GM23338 (cell line): ENCODE data around the gene UHRF1. TPM values are rescaled to one million over a fixed set of nuclear protein-coding genes. Genes with fewer than 3 reads are reported as not detected.

Experiments used
- ATAC-seq: fragments of 200-7000 bp; cut with Tn5 transposase; 3 replicates; pipeline ENCODE4 v1.9.1; 2020
- DNase-seq: peaks from one replicate; pipeline ENCODE4 v3.0.0-alpha.2; 2015; ENCODE audit warnings: low spot score
- H2AFZ ChIP-seq: fragments of 200-600 bp; sonication (generic); 2 replicates; pipeline ENCODE4 v1.8.0; 2016; ENCODE audit warnings: antibody characterized with exemption, mild to moderate bottlenecking, moderate library complexity
- H3F3A ChIP-seq: fragments of 200-600 bp; sonication (generic); replicated peaks from 2 replicates; pipeline ENCODE4 v1.8.0; 2017; ENCODE audit warnings: antibody characterized with exemption, mixed run types, low read depth
- H3K27ac ChIP-seq: fragments of 200-600 bp; sonication (generic); 2 replicates; pipeline ENCODE4 v1.6.1; 2016; ENCODE audit warnings: low read depth
- H3K27me3 ChIP-seq: fragments of 200-600 bp; sonication (generic); 2 replicates; pipeline ENCODE4 v1.8.0; 2016; ENCODE audit warnings: mild to moderate bottlenecking, mixed run types, moderate library complexity; ENCODE audit not compliant: insufficient read depth
- H3K36me3 ChIP-seq: fragments of 200-600 bp; sonication (generic); 2 replicates; pipeline ENCODE4 v1.8.0; 2016; ENCODE audit warnings: mild to moderate bottlenecking; ENCODE audit not compliant: insufficient read depth
- H3K4me1 ChIP-seq: fragments of 200-600 bp; sonication (generic); 2 replicates; pipeline ENCODE4 v1.8.0; 2016; ENCODE audit warnings: mild to moderate bottlenecking, moderate library complexity; ENCODE audit not compliant: insufficient read depth
- H3K4me2 ChIP-seq: fragments of 200-600 bp; sonication (generic); 2 replicates; pipeline ENCODE4 v1.7.1; 2017; ENCODE audit warnings: mixed run types
- H3K4me3 ChIP-seq: fragments of 200-600 bp; sonication (generic); 2 replicates; pipeline ENCODE4 v1.6.1; 2016; ENCODE audit warnings: mixed run types
- H3K79me2 ChIP-seq: fragments of 200-600 bp; sonication (generic); replicated peaks from 2 replicates; pipeline ENCODE4 v1.8.0; 2017; ENCODE audit warnings: mild to moderate bottlenecking; ENCODE audit not compliant: insufficient read depth
- H3K9me2 ChIP-seq: fragments of 200-600 bp; sonication (generic); 2 replicates; pipeline ENCODE4 v1.8.0; 2017; ENCODE audit not compliant: insufficient read depth
- H4K20me1 ChIP-seq: fragments of 200-600 bp; sonication (generic); replicated peaks from 2 replicates; pipeline ENCODE4 v1.8.0; 2017; ENCODE audit warnings: mild to moderate bottlenecking; ENCODE audit not compliant: insufficient read depth
- H3K27ac Mint-ChIP-seq: 2 replicates; pipeline ENCODE4 v1.8.0; 2020; ENCODE audit warnings: inconsistent platforms, mild to moderate bottlenecking, moderate library complexity, mixed read lengths
- H3K27me3 Mint-ChIP-seq: 3 replicates; pipeline ENCODE4 v1.8.0; 2022; ENCODE audit warnings: low read depth, mild to moderate bottlenecking, moderate library complexity, mixed read lengths, inconsistent platforms; ENCODE audit not compliant: insufficient read depth, poor library complexity
- H3K36me3 Mint-ChIP-seq: 3 replicates; pipeline ENCODE4 v1.8.0; 2021; ENCODE audit warnings: low read depth, mild to moderate bottlenecking, inconsistent platforms, moderate library complexity, mixed read lengths
- H3K4me1 Mint-ChIP-seq: 3 replicates; pipeline ENCODE4 v1.8.0; 2020; ENCODE audit warnings: mild to moderate bottlenecking, inconsistent platforms, mixed read lengths
- H3K4me3 Mint-ChIP-seq: 3 replicates; pipeline ENCODE4 v1.8.0; 2021; ENCODE audit warnings: moderate library complexity, mild to moderate bottlenecking, inconsistent platforms, mixed read lengths
- H3K9me3 Mint-ChIP-seq: 3 replicates; pipeline ENCODE4 v1.8.0; 2020; ENCODE audit warnings: moderate library complexity, mild to moderate bottlenecking, inconsistent platforms, mixed read lengths
- CREB1 ChIP-seq: fragments of 250-450 bp; sonication (Bioruptor Pico); IDR thresholded peaks from 2 replicates; pipeline ENCODE4 v1.5.0; 2020; ENCODE audit warnings: low read depth, mild to moderate bottlenecking, moderate library complexity
- CTCF ChIP-seq, 2 experiments: fragments of 200-600 bp in 1 of 2; sonication (generic) in 1 of 2; conservative IDR thresholded peaks; 2 replicates each; pipeline versions ENCODE4 v1.5.1 to v1.6.1; 2016 to 2017; ENCODE audit warnings: antibody characterized with exemption in 2 of 2, low read depth in 2 of 2, mild to moderate bottlenecking in 2 of 2, moderate library complexity in 1 of 2
- ETS1 ChIP-seq: IDR thresholded peaks from 2 replicates; pipeline ENCODE4 v1.6.1; 2016; ENCODE audit warnings: antibody characterized with exemption
- EZH2phosphoT487 ChIP-seq: fragments of 200-600 bp; sonication (generic); IDR thresholded peaks from one replicate; pipeline ENCODE4 v1.8.1; 2018; ENCODE audit warnings: antibody characterized with exemption; ENCODE audit not compliant: unreplicated experiment
- POLR2AphosphoS5 ChIP-seq: IDR thresholded peaks from 2 replicates; pipeline ENCODE4 v1.6.1; 2016; ENCODE audit warnings: antibody characterized with exemption, low read depth
- REST ChIP-seq: IDR thresholded peaks from one replicate; pipeline ENCODE4 v1.6.1; 2018; ENCODE audit warnings: antibody characterized with exemption; ENCODE audit not compliant: unreplicated experiment
- ZNF114 ChIP-seq: fragments of 250-450 bp; sonication (Bioruptor Pico); IDR thresholded peaks from 2 replicates; pipeline ENCODE4 v1.5.0; 2020; ENCODE audit warnings: mild to moderate bottlenecking, moderate library complexity
- ZNF462 ChIP-seq: fragments of 250-450 bp; sonication (Bioruptor Pico); IDR thresholded peaks from 2 replicates; pipeline ENCODE4 v1.5.0; 2020; ENCODE audit warnings: mild to moderate bottlenecking, moderate library complexity
- polyA plus RNA-seq: library from polyadenylated mRNA; unstranded; fragments of >200 nt; fragmentation: Nextera tagmentation; extraction: Ambion mirVana; gene quantifications from 2 replicates; pipeline ENCODE4 v1.2.1, GENCODE V29; 2016
- total RNA-seq: library from RNA; depleted of rRNA; stranded (reverse); fragments of >200 nt; shearing (Covaris generic); gene quantifications from 2 replicates; pipeline ENCODE4 v1.2.3, GENCODE V29; 2014

The UHRF1 gene
- total and polyA plus RNA-seq, 2 experiments from 2014 or later, result 20.3 to 45.7 TPM

- no peak overlapping the region; the same call in 1 of the 2 replicates for H3K27ac Mint-ChIP-seq
- Histone ChIP-seq H3K79me2 (peaks cover 94% of the 10 kb centered on the region), H3F3A (no peaks in the 10 kb centered on the region), H3K27me3 (no peaks in the 10 kb centered on the region), H4K20me1 (peaks cover 23% of the 10 kb centered on the region), H3K4me3 (no peak overlapping the region), H3K9me2 (no peaks in the 10 kb centered on the region), H3K4me1 (no peaks in the 10 kb centered on the region), H3K4me2 (no peak overlapping the region), H3K27ac (no peak overlapping the region), H2AFZ (no peak overlapping the region), H3K36me3 (no peaks in the 10 kb centered on the region)
- no peaks in the 10 kb centered on the region for H3K9me3 Mint-ChIP-seq
- peaks cover 7% of the 10 kb centered on the region for H3K27me3 Mint-ChIP-seq
- H3K36me3 Mint-ChIP-seq, result no peaks in the 10 kb centered on the region
- DNase-seq (no peak), ATAC-seq (peak; percentile 7; the same call in 2 of the 3 replicates)
- H3K4me1 Mint-ChIP-seq, result peaks cover 42% of the 10 kb centered on the region
- TF ChIP-seq CTCF (conservative IDR thresholded peaks at IDR 0.05; ENCODE audit: low read depth in 2 of 2), result no peak
- no peak overlapping the region for H3K4me3 Mint-ChIP-seq
Measured at GRCh38 chr19:4984106-4984380, 74.7 kb downstream of the UHRF1 start.

GRCh38 chr19:4984438-4984990 lies 75.2 kb downstream of the UHRF1 start:
- Histone ChIP-seq H3K4me3 (no peak overlapping the region), H3K79me2 (peaks cover 94% of the 10 kb centered on the region), H3K27ac (no peak overlapping the region), H3K27me3 (no peaks in the 10 kb centered on the region), H3K9me2 (no peaks in the 10 kb centered on the region), H3K36me3 (no peaks in the 10 kb centered on the region), H3F3A (no peaks in the 10 kb centered on the region), H3K4me1 (no peaks in the 10 kb centered on the region), H4K20me1 (peaks cover 19% of the 10 kb centered on the region), H3K4me2 (no peak overlapping the region), H2AFZ (no peak overlapping the region)
- peaks cover 8% of the 10 kb centered on the region for H3K27me3 Mint-ChIP-seq
- H3K4me1 Mint-ChIP-seq, result peaks cover 44% of the 10 kb centered on the region
- peak overlapping the region; percentile 78; the same call in 1 of the 2 replicates for H3K27ac Mint-ChIP-seq
- TF ChIP-seq CREB1 (no peak), ETS1 (no peak), POLR2AphosphoS5 (no peak), ZNF114 (CRISPR knock-in tag) (no peak), EZH2phosphoT487 (no peak), ZNF462 (no peak), REST (no peak)
- DNase-seq (no peak), ATAC-seq (no peak)
- no peaks in the 10 kb centered on the region for H3K36me3 Mint-ChIP-seq
- no peaks in the 10 kb centered on the region for H3K9me3 Mint-ChIP-seq
- H3K4me3 Mint-ChIP-seq, result no peak overlapping the region
